ENCODE results near the gene OSR1.
"Not testable (repeated sequence)": the region's sequence is repeated elsewhere in the genome, so short reads cannot be mapped to it uniquely, and the experiment has no call there.

Gene OSR1

GRCh38 chr2:19312949-19313348 lies 45.5 kb downstream of the OSR1 start:
- peak in 1 of 2 experiments; percentile 58 for DNase-seq (ENCODE audit: low read depth in 1 of 2, low spot score in 1 of 2)
- in situ Hi-C loops (cut with HindIII; ENCODE audit: low pct_unique_long_range_greater_than_20kb, low sequenced_read_pairs): no loop called here

GRCh38 chr2:19306065-19306464 lies 52.4 kb downstream of the OSR1 start:
- DNase-seq (ENCODE audit: low read depth in 1 of 2, low spot score in 1 of 2); in situ Hi-C loops (cut with HindIII; ENCODE audit: low pct_unique_long_range_greater_than_20kb, low sequenced_read_pairs): not testable (repeated sequence)

More at GRCh38 chr2:19312949-19313348, 45.5 kb downstream of the OSR1 start:
- no peak for TF ChIP-seq JUND (IDR thresholded peaks at IDR 0.05; ENCODE audit: low read depth)

- in situ Hi-C loops (cut with HindIII; ENCODE audit: low pct_unique_long_range_greater_than_20kb, low sequenced_read_pairs); DNase-seq (ENCODE audit: low read depth in 1 of 2, low spot score in 1 of 2): not testable (repeated sequence)
Observed at GRCh38 chr2:19305400-19306055, 52.9 kb downstream of the OSR1 start.

GRCh38 chr2:19301706-19302105 lies 56.7 kb downstream of the OSR1 start:
- no peak for TF ChIP-seq JUND (IDR thresholded peaks at IDR 0.05; ENCODE audit: low read depth)
- no peak for DNase-seq (ENCODE audit: low read depth in 1 of 2, low spot score in 1 of 2)
- in situ Hi-C loops (cut with HindIII; ENCODE audit: low pct_unique_long_range_greater_than_20kb, low sequenced_read_pairs): no loop called here
